Right ventricle myocardium superior (tissue), 1 donor: ENCODE results near the gene OR11L1. TPM values are rescaled to one million over a fixed set of nuclear protein-coding genes. Genes with fewer than 3 reads are reported as not detected.

Source experiments
- ATAC-seq: fragments of 200-7000 bp; cut with Tn5 transposase; one replicate; pipeline ENCODE4 v1.9.1; 2020; ENCODE audit warnings: mild to moderate bottlenecking; ENCODE audit not compliant: poor library complexity
- DNase-seq: peaks from one replicate; pipeline ENCODE4 v3.0.0-alpha.2; 2020
- intact Hi-C: fragments of 100-400 bp; cut with DNase I; formaldehyde crosslinking; loops from one replicate; pipeline ENCODE4 v1.11.2; 2022
- long read RNA-seq: library from polyadenylated mRNA; unstranded; transcript quantifications from one replicate; pipeline ENCODE4 v2.0.0, GENCODE V29; 2021
- total RNA-seq: library from RNA; stranded (reverse); fragmentation: NEBNext Ultra II Directional; extraction: Animal tissue kit (Norgen Biotek cat#: 25700); gene quantifications from one replicate; pipeline ENCODE4 v1.2.1, GENCODE V29; 2021
- donor health status: DM: no; HTN: yes; CAD: no; lungs with severe emphysema.

Gene OR11L1
- total RNA-seq: not detected
- long read RNA-seq: 0 reads

GRCh38 chr1:247841796-247842195 lies at the start of gene OR11L1:
Gene OR11L1, minus strand, starts transcription at chr1:247841896. Its CDS starts 0 bp downstream, at chr1:247841896.
- DNase-seq: no peak
- no peak for ATAC-seq
- intact Hi-C loops: no loop called here

- no peak for ATAC-seq
- intact Hi-C loops: no loop called here
Observed at GRCh38 chr1:247884797-247885413, 43.2 kb upstream of the OR11L1 start.

GRCh38 chr1:247883346-247883745 lies 41.6 kb upstream of the OR11L1 start:
- intact Hi-C loops: no loop called here
- DNase-seq: no peak
- ATAC-seq: no peak

More at GRCh38 chr1:247884797-247885413, 43.2 kb upstream of the OR11L1 start:
- no peak for DNase-seq

GRCh38 chr1:247865416-247865815 lies 23.7 kb upstream of the OR11L1 start:
- no peak for ATAC-seq
- intact Hi-C loops: no loop called here
- no peak for DNase-seq

- intact Hi-C loops: no loop called here
- ATAC-seq (no peak), DNase-seq (no peak)
Observed at GRCh38 chr1:247864644-247865043, 22.9 kb upstream of the OR11L1 start.

GRCh38 chr1:247862756-247863155 lies 21.1 kb upstream of the OR11L1 start:
- intact Hi-C loops: no loop called here
- DNase-seq (no peak), ATAC-seq (no peak)

GRCh38 chr1:247857985-247858619 lies 16.4 kb upstream of the OR11L1 start:
- intact Hi-C loops: no loop called here
- ATAC-seq: no peak
- no peak for DNase-seq

- ATAC-seq (peak; percentile 18), DNase-seq (no peak)
- intact Hi-C loops: no loop called here
Observed at GRCh38 chr1:247857069-247857984, 15.6 kb upstream of the OR11L1 start, which contains the start of gene TRIM58. Gene TRIM58, plus strand, starts transcription at chr1:247857187. Its CDS starts 60 bp downstream, at chr1:247857247.

GRCh38 chr1:247855911-247856310 lies 14.2 kb upstream of the OR11L1 start:
- ATAC-seq: no peak
- intact Hi-C loops: no loop called here

GRCh38 chr1:247854899-247855545 lies 13.3 kb upstream of the OR11L1 start:
- ATAC-seq (no peak), DNase-seq (no peak)
- intact Hi-C loops: no loop called here

More at GRCh38 chr1:247855911-247856310, 14.2 kb upstream of the OR11L1 start:
- no peak for DNase-seq

GRCh38 chr1:247849616-247850015 lies 7.9 kb upstream of the OR11L1 start:
- intact Hi-C loops: no loop called here
- ATAC-seq (no peak), DNase-seq (no peak)

- intact Hi-C loops: no loop called here
Observed at GRCh38 chr1:247848346-247848745, 6.7 kb upstream of the OR11L1 start.

GRCh38 chr1:247845693-247846017 lies 4.0 kb upstream of the OR11L1 start:
- DNase-seq (no peak), ATAC-seq (no peak)
- intact Hi-C loops: no loop called here

More at GRCh38 chr1:247848346-247848745, 6.7 kb upstream of the OR11L1 start:
- no peak for ATAC-seq
- no peak for DNase-seq

- ATAC-seq: no peak
- intact Hi-C loops: no loop called here
- no peak for DNase-seq
Observed at GRCh38 chr1:247845011-247845692, 3.5 kb upstream of the OR11L1 start.

- intact Hi-C loops: no loop called here
- no peak for ATAC-seq
- no peak for DNase-seq
Observed at GRCh38 chr1:247843411-247843810, 1.7 kb upstream of the OR11L1 start.

GRCh38 chr1:247840818-247841217 lies 878 bp downstream of the OR11L1 start:
- no peak for ATAC-seq
- intact Hi-C loops: no loop called here
- no peak for DNase-seq

- intact Hi-C loops: no loop called here
- ATAC-seq (no peak), DNase-seq (no peak)
Observed at GRCh38 chr1:247833601-247834000, 8.1 kb downstream of the OR11L1 start.

- no peak for DNase-seq
- intact Hi-C loops: no loop called here
- ATAC-seq: no peak
Observed at GRCh38 chr1:247829656-247830055, 12.0 kb downstream of the OR11L1 start.

- DNase-seq (no peak), ATAC-seq (no peak)
- intact Hi-C loops: no loop called here
Observed at GRCh38 chr1:247825362-247825761, 16.3 kb downstream of the OR11L1 start.
